Mammary epithelial cell (primary cell): ENCODE results near the gene C1orf35.

Experiments used
- EZH2 ChIP-seq: IDR thresholded peaks from 2 replicates; pipeline ENCODE4 v1.6.1; 2012; ENCODE audit warnings: low read length, inconsistent platforms, borderline replicate concordance
- TF ChIP-seq, protein P1 (sequence below), 2 donors: IDR thresholded peaks in 1 of 2; conservative IDR thresholded peaks in 1 of 2; 2 replicates each; pipeline ENCODE4 v1.5.1; 2011 to 2012; ENCODE audit warnings: inconsistent platforms in 2 of 2, low read length in 2 of 2, mild to moderate bottlenecking in 2 of 2, control low read depth in 1 of 2, low read depth in 1 of 2; ENCODE audit not compliant: insufficient read depth in 1 of 2; ENCODE audit errors: extremely low read depth in 1 of 2

DNA sequence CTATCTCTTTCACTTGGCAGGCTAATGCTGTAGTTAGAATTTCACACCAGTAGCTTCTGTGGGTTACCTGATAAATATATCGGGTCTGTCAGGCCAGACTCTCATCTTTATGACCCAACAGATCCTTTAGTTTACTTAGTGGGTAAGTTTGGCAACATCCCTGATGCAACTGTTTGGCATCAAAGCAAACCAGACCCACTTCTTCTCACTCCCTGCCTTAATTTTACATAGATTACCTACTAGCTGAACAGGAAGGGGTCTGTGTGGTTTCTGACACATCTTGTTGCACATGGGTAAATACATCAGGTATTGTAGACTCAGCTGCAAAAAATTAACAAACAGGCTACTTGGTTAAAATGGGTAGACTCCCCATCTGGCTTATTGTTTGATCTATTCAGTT lies 33.8 kb upstream of the C1orf35 start:
- TF ChIP-seq EZH2 = no peak
- TF ChIP-seq, protein P1, sequence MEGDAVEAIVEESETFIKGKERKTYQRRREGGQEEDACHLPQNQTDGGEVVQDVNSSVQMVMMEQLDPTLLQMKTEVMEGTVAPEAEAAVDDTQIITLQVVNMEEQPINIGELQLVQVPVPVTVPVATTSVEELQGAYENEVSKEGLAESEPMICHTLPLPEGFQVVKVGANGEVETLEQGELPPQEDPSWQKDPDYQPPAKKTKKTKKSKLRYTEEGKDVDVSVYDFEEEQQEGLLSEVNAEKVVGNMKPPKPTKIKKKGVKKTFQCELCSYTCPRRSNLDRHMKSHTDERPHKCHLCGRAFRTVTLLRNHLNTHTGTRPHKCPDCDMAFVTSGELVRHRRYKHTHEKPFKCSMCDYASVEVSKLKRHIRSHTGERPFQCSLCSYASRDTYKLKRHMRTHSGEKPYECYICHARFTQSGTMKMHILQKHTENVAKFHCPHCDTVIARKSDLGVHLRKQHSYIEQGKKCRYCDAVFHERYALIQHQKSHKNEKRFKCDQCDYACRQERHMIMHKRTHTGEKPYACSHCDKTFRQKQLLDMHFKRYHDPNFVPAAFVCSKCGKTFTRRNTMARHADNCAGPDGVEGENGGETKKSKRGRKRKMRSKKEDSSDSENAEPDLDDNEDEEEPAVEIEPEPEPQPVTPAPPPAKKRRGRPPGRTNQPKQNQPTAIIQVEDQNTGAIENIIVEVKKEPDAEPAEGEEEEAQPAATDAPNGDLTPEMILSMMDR (conservative IDR thresholded peaks at IDR 0.05 in 1 of 2, IDR thresholded peaks at IDR 0.05 in 1 of 2; ENCODE audit: extremely low read depth in 1 of 2, insufficient read depth in 1 of 2, low read depth in 1 of 2, low read length in 2 of 2) = no peak
